NCI-H2081 (cell line): ENCODE data around the gene CLDN14.
"Not testable (repeated sequence)": the region's sequence is repeated elsewhere in the genome, so short reads cannot be mapped to it uniquely, and the experiment has no call there.

Experiments
- DNase-seq, 2 experiments: peaks; one replicate each; lab custom pipeline; 2025; lab: John Stamatoyannopoulos, UW

The CLDN14 gene

DNA sequence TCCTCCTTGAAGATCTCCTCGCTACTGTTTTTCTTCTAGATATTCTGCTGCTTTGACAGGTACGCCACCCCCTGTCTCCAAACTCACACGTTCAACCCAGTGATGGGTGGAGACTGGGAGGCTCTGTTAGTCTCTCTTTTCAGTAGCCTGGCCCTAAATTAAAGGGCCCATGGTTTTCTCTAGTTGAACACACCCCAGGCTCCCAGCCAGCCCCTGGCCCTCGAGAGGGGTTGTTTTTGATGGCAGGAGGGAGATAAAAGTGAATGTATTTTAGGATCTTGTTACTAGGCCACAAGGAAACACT lies 21.6 kb upstream of the CLDN14 start:
- DNase-seq: no peak

DNA sequence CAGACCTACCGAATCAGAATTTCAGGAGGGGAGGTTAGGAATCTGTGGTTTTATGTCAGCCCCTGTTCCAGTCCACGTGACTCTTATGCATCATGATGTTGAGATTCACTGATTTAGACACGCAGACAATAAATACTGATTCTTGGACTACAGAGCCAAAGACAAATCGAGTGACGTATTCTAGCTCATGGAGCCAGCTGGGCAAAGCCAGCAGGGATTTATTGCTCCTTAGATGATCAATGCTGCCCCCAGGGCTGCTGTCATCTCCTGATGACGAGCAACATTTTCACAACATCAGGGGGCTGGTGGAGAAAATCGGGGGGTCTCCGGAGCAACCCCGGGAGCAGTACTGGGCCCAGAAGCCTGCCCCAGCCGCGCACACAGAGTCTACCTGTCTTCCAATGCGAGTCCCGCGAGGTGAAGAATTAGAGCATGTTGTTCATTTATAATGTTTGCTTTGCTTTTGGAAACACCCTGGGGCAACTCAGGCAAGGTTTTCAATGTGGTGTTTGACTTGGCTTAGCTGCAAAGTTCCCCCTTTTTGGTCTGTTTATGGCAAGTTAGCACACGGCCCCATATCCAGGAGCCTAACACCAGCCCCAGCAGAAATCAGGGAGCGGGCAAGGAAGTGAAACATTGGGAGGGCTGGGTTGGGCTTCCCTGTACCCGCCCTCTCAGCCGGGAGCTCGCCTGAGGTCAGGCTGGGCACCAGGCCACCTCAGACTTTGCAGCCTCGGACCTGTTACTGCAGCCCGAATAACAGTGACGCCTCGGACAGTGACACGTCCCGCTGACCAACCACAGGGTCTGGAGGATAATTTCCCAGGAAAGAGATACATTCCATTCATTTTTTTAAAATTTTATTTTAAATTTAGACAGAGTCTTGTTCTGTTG lies 19.9 kb upstream of the CLDN14 start:
- DNase-seq: peak; percentile 76 to 87

DNA sequence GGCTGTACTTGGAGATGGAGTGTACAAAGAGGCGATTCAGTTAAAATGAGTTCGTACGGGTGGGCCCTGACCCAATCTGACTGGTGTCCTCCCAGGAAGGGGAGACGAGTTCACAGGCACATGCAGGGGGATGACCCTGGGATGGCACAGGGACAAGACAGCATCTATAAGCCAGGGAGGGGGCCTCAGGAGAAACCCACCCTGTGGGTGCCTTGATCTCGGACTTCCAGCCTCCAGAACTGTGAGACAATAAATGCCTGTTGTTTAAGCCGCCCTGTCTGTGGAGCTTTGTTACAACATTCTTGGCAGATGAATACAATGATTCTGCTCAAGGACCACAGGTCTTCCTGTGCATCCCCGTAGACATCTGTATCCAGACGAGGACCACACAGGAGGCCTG lies 14.6 kb upstream of the CLDN14 start:
- no peak for DNase-seq

DNA sequence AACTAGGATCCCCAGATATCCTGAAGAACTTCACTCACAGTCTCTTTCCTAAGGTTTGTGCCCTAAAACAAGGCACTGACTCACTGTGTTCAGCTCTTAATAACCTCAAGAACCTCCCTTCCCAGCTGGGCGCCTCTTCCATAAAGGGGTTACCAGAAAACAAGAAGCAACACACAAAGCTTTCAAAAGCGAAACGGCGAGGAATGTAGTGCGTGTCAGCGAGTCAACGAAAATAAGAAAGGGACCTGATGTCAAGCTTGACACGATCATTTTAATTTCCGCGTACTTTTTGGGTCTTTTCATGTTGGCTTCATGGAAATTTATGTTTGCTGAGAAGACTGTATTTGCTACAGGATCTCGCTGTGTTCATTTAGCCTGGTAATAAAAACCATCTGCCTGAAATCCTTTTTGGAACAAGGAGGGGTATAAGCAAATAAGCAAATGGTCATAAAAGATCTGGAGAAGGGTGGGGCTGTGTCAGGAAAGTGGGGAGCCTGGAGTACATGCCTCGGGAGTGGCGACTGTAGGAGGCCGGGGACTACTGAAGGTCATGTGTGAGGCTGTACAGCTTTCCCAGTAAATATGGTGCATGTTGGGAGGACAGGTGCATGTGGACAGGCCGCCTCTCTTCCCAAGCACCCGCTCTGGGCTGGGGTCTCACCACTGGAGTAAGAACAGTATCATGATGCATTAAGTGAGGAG lies 11.4 kb upstream of the CLDN14 start:
- peak in 1 of 2 experiments; percentile 30 for DNase-seq

DNA sequence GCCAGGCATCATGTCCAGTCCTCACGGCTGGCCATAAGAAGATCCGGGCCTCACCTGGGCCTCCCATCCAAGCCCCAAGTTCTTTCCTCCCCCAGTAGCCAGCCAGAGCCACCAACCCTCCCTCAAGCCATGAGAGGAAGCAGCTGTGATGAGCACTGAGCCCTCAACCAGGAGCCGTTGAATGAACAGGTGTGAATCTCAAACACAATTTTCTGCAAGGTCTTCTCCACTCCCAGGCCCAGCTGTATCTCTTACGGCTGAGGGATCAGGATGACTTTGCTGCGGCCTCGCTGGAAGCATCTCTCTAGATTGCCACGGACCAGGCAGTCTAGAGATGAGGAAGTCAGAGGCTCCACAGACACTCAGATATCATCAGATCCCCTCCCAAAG lies 9.8 kb upstream of the CLDN14 start:
- DNase-seq: no peak

DNA sequence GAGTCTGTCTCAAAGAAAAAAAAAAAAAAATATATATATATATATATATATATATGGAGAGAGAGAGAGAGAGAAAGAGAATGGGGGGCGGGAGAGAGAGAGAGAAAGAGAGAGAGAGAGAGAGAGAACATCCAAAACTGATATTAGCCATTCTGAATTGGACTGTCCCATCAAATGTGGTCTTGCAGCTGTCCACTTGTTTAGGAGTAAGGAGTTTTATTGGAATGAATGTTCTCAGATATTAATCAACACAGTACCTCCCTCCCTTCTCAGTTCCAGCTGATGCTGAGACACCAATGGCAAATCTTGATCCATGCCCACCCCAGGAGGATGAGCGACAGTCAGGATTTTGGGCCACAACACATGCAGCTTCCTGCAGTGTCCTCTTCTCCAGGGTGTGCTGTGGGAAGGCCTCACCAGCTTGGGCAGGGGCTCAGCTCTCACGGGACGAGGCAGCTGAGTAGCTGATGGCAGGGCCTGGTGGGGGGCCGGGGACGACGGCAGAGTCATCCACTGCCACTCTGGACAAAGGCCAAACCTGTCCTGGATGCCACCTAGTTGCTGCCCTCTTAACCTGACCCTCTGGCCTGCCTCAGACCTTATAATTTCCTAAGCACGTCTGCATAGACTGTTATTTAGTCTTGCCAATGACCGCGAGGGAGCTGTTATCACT lies 9.3 kb upstream of the CLDN14 start:
- DNase-seq: no peak

DNA sequence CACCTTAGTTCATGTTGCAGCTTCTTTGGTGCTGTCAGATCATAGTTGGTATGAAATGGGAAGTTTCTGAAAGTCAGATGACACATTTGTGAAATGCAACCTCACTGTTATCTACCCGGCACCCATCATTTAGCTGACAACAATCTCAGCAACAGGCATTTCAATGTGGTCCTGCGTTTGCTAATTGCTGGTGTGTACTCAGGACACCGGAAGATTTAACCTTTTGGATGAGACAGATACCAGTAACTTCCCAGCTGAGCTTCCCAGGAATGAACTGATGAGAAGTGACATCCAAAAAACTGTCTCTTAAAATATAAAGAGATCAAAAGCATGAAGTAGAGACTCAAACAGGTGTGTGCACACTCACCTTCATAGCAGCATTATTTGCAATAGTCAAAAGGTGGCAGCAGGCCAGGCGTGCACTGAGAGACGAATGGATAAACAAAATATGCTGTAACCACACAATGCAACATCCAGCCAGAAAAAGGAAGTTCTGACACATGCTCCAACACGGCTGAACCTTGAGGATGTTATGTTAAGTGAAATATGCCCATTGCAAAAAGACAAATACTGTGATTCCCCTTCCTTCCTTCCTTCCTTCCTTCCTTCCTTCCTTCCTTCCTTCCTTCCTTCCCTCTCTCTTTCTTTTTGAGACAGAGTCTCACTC lies 7.9 kb upstream of the CLDN14 start:
- peak; percentile 36 to 67 for DNase-seq

DNA sequence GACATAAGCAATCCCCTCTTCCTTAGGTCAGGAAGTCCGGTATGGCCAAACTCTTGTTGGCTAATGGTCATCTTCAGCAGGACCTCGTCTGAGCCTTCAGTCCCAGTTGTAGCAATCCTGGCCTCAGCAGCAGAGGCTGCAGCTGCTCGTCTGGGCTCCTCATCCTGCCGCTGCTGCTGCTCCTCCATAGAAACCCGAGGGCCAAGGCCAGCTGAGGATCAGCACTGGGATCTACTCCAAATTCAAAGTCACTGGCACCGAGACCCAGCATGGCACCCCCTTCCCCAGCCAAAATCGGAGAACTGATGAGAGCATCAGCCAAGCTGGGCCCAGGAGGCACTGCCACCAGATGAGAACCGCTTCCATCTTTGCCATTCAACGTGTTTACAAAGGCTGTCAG lies 6.3 kb upstream of the CLDN14 start:
- no peak for DNase-seq

DNA sequence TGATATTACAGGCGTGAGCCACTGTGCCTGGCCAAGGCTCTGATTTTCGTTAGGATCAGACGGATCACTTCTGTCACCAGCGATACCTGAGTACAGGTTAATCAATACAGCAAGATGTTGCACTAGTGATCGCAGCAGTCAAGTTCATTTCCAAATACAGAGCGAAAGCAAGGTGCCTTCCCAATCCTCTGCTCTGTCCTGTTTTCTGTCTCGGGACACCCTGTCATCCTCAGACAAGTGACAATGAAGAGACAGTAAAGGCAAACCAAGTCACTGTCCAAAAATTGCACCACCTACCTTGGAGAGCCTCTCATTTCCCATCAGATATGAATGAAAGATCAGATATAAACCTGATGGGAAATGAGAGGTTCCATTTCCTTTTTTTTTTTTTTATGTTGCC lies 5.6 kb upstream of the CLDN14 start:
- no peak for DNase-seq

DNA sequence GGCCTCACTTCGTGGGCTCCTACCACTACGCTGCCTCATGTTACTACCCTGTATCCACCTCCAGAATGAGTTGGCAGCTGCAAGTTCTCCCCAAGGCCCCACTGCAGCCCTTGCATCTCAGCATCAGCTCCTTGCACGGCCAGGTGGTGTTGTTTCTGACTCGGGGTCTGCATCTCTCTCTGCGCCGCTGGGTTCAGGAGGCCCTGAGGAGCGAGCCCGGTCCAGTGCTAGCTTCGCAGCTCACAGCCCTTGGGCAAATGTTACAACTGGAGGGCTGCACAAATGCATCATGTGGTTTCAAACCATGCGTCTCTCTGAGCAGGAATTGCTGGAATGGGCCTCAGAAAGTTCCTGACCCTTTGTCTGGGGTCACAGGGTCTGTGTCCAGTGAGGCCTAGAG lies 3.2 kb upstream of the CLDN14 start:
- no peak for DNase-seq

DNA sequence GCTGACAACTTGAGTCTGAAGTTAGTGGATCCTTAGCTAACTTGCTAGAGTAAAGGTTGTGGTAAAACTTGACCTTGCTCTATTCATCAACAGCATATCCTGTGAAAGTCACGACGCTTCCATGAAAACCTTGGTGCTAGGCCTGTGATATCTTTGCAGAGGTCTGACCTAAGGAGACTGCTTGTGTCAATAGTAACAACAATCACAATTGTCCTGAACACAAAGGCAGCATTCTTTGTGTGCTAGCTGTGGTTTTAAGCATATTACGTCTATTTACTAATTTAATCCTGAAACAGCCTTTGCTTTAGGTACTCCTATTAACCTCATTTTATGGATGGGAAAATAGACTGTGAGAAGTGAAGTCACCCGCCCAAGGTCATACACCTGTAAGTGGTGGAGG lies 2.8 kb upstream of the CLDN14 start:
- DNase-seq: no peak

DNA sequence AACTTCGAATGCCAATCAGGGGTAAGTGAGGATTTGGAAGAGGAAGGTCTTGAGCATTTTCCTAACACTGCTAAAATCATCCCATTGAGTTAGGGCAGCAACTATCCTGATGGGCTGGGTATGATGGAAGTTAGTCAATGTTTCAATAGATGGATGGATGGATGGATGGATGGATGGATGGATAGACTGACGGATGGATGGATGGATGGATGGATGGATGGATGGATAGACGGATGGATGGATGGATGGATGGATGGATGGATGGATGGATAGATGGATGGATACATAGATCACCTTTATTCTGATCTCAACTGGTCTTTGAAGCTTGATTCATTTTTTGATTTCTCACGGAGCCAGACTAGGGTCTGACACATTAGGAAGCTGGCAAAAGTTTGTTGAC lies 2.3 kb upstream of the CLDN14 start:
- DNase-seq: no peak

DNA sequence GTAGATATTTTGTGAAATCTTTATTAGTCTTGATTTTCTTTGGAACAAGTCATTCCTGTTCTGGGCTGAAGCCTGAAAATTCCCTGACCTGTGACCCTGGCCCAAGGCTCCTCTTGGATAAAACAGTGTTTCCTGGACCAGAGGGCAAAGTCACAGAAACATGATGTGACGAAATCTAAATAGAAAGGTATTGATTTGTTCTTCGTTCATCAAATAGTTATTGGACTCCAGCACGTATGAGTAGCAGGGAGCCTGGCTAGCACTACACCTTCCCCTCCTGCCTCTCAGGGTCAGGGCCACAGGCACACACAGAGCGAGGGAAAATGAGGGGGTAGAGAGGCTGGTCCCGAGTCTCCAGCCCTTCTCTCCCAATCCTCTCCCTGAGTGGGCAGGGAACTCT lies 1.7 kb upstream of the CLDN14 start:
- no peak for DNase-seq

DNA sequence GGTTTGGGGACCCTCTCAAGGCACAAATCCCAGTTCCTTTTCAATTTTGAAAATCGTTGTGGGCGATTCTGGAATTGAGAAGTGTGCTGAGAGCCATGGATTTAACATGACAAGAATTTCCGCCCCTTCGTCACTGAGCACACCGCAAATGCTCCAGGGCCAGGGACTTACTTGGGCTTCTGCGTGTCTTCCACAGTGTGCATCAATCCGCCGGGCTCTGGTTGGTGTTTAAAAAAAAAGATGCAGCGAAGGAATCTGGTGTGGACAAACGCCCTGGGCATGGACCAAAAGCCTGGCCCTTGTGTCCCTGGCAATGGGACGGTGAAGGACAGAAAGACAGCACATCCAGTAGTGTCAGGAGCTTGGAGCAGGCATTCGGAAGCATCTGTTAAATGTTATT lies 696 bp upstream of the CLDN14 start:
- DNase-seq: no peak

DNA sequence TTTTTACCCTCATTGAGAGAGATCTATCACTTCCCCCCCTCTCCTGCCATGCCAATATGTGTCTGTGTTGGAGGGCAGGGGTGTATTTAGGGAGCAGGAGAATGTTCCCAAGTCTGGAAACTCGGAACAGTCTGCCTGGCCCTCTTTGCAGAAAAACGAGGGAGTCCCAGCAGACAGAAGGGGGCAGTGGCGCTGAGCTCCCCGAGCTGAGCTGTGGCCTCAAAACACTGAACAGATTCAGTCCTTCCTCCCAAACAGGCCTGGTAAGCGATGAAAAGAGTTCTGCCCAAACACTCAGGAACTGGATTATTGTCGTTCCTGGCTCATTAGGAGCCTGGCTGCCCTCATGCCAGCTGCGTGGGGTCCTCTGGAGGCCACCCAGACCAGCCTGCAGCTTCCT lies 981 bp downstream of the CLDN14 start:
- DNase-seq: no peak

DNA sequence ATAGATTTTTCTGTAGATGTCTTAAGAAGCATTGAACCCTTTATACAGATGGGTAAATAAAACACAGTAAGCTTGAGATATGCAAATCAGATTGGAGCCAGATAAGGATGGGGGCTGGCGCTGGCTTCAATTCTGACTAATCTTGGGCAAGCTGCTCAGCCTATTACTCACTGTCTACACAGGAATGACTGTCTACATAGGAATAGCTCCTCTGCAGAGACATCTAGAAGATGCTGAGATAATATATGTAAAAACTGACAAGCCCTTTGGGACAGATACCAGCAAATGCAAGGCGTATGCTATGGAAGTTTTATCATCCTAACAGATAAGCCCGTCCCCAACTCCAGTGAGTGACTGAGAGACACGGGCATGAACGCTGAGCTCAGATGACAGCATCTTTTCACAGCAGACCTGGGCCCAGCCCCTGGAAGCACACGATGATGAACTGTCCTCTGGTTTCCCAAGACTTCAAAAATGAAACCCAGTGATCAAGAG lies 1.7 kb downstream of the CLDN14 start:
- DNase-seq: no peak

DNA sequence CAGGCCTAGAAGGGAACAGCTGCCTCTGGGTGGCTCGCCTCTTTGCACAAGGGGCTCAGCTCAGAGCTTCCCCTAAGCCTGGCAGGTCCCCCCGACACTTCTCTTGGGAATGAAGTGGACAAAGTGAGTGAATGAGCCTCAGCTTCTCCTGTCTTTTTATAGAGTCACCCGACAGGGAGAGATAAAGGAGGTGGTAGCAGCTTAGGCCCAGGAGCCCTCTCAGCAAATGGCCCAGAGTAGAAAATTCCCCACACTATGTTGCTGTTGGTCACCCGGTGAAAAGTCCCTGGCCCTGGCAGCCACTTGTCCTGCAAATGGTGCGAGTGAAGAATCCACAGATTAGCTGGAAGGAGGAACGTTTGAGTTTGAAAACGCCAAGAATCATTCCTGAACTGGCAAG lies 2.4 kb downstream of the CLDN14 start:
- no peak for DNase-seq

DNA sequence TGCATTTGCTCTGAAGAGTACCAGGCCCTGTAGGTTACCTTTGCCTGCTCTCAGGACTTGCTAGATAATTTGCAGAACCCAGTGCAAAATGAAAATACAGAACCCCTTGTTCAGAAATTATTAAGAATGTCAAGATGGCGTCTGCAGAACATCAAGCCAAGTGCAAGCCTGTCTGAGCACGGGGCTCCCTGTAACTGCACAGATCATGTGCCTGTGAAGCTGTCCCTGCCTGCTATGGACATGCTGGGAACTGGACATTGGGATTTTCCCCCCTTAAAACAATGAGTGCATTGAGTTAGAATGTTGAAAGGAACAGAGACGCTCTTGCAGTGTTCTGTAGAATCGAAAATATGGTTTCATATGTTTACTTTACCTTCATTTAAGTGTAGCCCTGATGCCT lies 2.9 kb downstream of the CLDN14 start:
- DNase-seq: no peak

DNA sequence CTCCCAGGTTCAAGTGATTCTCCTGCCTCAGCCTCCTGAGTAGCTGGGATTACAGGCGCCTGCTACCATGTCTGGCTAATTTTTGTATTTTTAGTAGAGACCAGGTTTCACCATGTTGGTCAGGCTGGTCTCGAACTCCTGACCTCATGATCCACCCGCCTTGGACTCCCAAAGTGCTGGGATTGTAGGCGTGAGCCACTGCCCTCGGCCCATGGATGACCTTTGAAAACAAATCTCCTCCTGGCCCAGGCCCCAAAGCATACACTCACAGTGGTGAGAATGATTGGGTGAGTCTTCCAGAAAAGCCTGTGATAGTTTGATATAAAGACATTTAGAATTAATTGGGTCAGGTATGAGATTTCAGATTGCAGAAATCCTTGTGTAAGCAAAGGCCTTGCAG lies 3.4 kb downstream of the CLDN14 start:
- DNase-seq: not testable (repeated sequence)

DNA sequence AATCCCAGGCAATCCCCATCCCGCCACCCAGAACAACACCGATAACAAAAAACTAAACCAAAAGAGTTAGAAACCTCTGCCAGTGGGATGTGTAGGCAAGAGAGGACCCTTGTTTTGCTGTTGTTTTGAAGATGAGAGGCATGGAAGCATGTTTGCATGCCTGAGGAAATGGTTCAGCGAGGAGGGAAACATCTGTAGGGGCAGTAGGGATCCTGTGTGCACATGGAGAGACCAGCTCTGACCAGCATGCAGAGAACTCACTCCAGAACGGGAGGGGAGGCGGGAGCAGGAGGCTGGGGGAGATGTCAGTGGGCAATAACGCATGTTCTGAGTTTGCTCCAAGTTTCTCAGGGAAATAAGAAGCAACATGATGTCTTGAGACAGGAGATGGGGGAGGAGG lies 5.3 kb downstream of the CLDN14 start:
- DNase-seq: no peak

DNA sequence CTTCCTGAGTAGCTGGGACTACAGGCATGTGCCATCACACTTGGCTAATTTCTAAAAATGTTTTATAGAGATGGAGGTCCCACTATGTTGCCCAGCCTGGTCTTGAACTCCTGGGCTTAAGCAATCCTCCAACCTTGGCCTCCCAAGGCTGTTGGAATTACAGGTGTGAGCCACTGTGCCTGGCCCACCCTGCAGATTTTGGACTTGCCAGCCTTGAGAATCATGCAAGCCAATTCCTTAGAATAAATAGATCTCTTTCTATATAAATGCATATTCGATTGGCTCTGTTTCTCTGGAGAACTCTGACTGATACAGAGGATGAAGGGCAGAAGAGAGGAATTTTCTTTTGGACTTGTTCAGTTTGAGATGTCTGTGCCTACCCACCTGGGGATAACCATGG lies 6.7 kb downstream of the CLDN14 start:
- DNase-seq: no peak

DNA sequence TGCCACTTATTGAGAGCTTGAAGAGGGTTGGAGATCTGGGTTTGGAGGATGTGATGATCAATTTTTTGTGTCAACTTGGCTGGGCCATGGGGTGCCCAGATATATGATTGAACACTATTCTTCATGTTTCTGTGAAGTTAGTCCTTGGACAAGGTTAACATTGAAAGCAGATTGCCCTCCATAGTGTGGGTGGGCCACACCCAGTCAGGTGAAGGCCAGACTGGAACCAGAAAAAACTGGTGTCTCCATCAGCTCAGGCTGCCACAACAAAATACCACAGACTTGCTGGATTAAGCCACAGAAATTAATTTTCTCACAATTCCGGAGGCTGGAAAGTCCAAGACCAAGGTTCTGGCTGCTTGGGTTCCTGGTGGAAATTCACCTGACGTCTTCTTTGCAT lies 7.5 kb downstream of the CLDN14 start:
- DNase-seq: no peak
